Dermis microvascular lymphatic vessel endothelial cell (primary cell): ENCODE results near the gene SYTL3. TPM values are rescaled to one million over a fixed set of nuclear protein-coding genes. Genes with fewer than 3 reads are reported as not detected.

ENCODE experiments used
- DNase-seq, 2 donors: peaks; one replicate each; pipeline versions ENCODE4 v3.0.0 to v3.0.0-alpha.2; 2010; ENCODE audit warnings: low read depth in 2 of 2
- total RNA-seq: library from RNA; depleted of rRNA; stranded (reverse); fragments of >200 nt; gene quantifications from 2 replicates; pipeline ENCODE4 v1.2.1, GENCODE V29; 2014

SYTL3 gene
- total RNA-seq, 1 donor from 2014 or later = 0.51 TPM

GRCh38 chr6:158717341-158718330 lies 67.8 kb downstream of the SYTL3 start:
- DNase-seq = no peak

GRCh38 chr6:158718461-158719046 lies 68.7 kb downstream of the SYTL3 start:
- peak in 1 of 2 donors; percentile 39 for DNase-seq

GRCh38 chr6:158722176-158722729 lies 72.4 kb downstream of the SYTL3 start:
- DNase-seq = no peak

GRCh38 chr6:158725704-158726103 lies 75.8 kb downstream of the SYTL3 start:
- no peak for DNase-seq

- no peak for DNase-seq
Observed at GRCh38 chr6:158729906-158730540, 80.2 kb downstream of the SYTL3 start.

- DNase-seq = no peak
Observed at GRCh38 chr6:158730541-158730907, 80.7 kb downstream of the SYTL3 start.

- no peak for DNase-seq
Observed at GRCh38 chr6:158735009-158735408, 85.2 kb downstream of the SYTL3 start.

- DNase-seq = no peak
Observed at GRCh38 chr6:158737082-158737709, 87.3 kb downstream of the SYTL3 start.

GRCh38 chr6:158737710-158738615 lies 88.1 kb downstream of the SYTL3 start:
- no peak for DNase-seq

- DNase-seq = no peak
Observed at GRCh38 chr6:158739673-158740072, 89.8 kb downstream of the SYTL3 start.

GRCh38 chr6:158743033-158743651 lies 93.3 kb downstream of the SYTL3 start:
- DNase-seq = no peak

GRCh38 chr6:158744986-158745430 lies 95.2 kb downstream of the SYTL3 start:
- no peak for DNase-seq

- no peak for DNase-seq
Observed at GRCh38 chr6:158751224-158751623, 101.4 kb downstream of the SYTL3 start.

GRCh38 chr6:158751921-158752320 lies 102.1 kb downstream of the SYTL3 start:
- DNase-seq = no peak

GRCh38 chr6:158752613-158753012 lies 102.8 kb downstream of the SYTL3 start:
- DNase-seq = no peak

- no peak for DNase-seq
Observed at GRCh38 chr6:158753811-158754210, 104.0 kb downstream of the SYTL3 start.

- DNase-seq = no peak
Observed at GRCh38 chr6:158754738-158755137, 104.9 kb downstream of the SYTL3 start.

- DNase-seq = no peak
Observed at GRCh38 chr6:158755636-158756035, 105.8 kb downstream of the SYTL3 start.

GRCh38 chr6:158756126-158756525 lies 106.3 kb downstream of the SYTL3 start:
- no peak for DNase-seq
